Measurements from ENCODE around the gene NR4A2. TPM values are rescaled to one million over a fixed set of nuclear protein-coding genes. Genes with fewer than 3 reads are reported as not detected.

The NR4A2 gene
- total RNA-seq, 4 donors from 2014 or later, result 0.76 to 4.4 (median 1.6) TPM

- TF ChIP-seq CTCF (IDR thresholded peaks at IDR 0.05 in 4 of 5, conservative IDR thresholded peaks at IDR 0.05 in 1 of 5) (no peak), POLR2A (IDR thresholded peaks at IDR 0.05) (no peak)
- in situ Hi-C loops (cut with MboI; ENCODE audit: low sequenced_read_pairs in 4 of 4), result no loop called here
- no peaks in the 10 kb centered on the region for H3K27me3 ChIP-seq
Observed at GRCh38 chr2:156350374-156351142, 18.0 kb upstream of the NR4A2 start.

GRCh38 chr2:156349605-156350004 lies 17.1 kb upstream of the NR4A2 start:
- intact Hi-C loops (cut with DNase I; ENCODE audit: low total_unique reads), result loop anchor here (10.0 kb wide), 1 partner anchor 1525 kb away; the partner anchor contains the start of gene ACVR1

More at GRCh38 chr2:156350374-156351142, 18.0 kb upstream of the NR4A2 start:
- ATAC-seq, result no peak
- H3K27ac ChIP-seq, result no peak overlapping the region
- no peaks in the 10 kb centered on the region for H3K4me1 ChIP-seq
- no peak for DNase-seq
- no peaks in the 10 kb centered on the region for H3K36me3 ChIP-seq
- intact Hi-C loops (cut with DNase I; ENCODE audit: low total_unique reads), result no loop called here
- no peaks in the 10 kb centered on the region for H3K9me3 ChIP-seq
- no peak overlapping the region for H3K4me3 ChIP-seq

GRCh38 chr2:156349161-156349560 lies 16.6 kb upstream of the NR4A2 start:
- no peaks in the 10 kb centered on the region for H3K9me3 ChIP-seq
- in situ Hi-C loops (cut with MboI; ENCODE audit: low sequenced_read_pairs in 4 of 4), result loop anchor here in 3 of 4 donors (10.0 to 25.0 kb wide), 4 partner anchors 46 to 238 kb away; no protein-coding TSS in a partner anchor
- H3K27me3 ChIP-seq, result no peaks in the 10 kb centered on the region
- H3K36me3 ChIP-seq, result no peaks in the 10 kb centered on the region
- TF ChIP-seq CTCF (IDR thresholded peaks at IDR 0.05 in 4 of 5, conservative IDR thresholded peaks at IDR 0.05 in 1 of 5), result no peak
- TF ChIP-seq POLR2A (IDR thresholded peaks at IDR 0.05), result no peak
- intact Hi-C loops (cut with DNase I; ENCODE audit: low total_unique reads), result loop anchor here (10.0 kb wide), 1 partner anchor 1526 kb away; the partner anchor contains the start of gene ACVR1
- DNase-seq, result no peak
- H3K4me3 ChIP-seq, result no peak overlapping the region
- no peaks in the 10 kb centered on the region for H3K4me1 ChIP-seq
- H3K27ac ChIP-seq, result no peak overlapping the region
- ATAC-seq, result no peak

More at GRCh38 chr2:156349605-156350004, 17.1 kb upstream of the NR4A2 start:
- Histone ChIP-seq H3K4me3 (no peak overlapping the region), H3K9me3 (no peaks in the 10 kb centered on the region), H3K27me3 (no peaks in the 10 kb centered on the region), H3K27ac (no peak overlapping the region), H3K36me3 (no peaks in the 10 kb centered on the region), H3K4me1 (no peaks in the 10 kb centered on the region)
- in situ Hi-C loops (cut with MboI; ENCODE audit: low sequenced_read_pairs in 4 of 4), result loop anchor here in 3 of 4 donors (10.0 to 25.0 kb wide), 4 partner anchors 45 to 238 kb away; no protein-coding TSS in a partner anchor
- DNase-seq (no peak), ATAC-seq (no peak)
- TF ChIP-seq CTCF (IDR thresholded peaks at IDR 0.05 in 4 of 5, conservative IDR thresholded peaks at IDR 0.05 in 1 of 5) (no peak), POLR2A (IDR thresholded peaks at IDR 0.05) (no peak)

- peaks cover 6 to 7% of the 10 kb centered on the region in 2 donors for H3K4me1 ChIP-seq
- H3K27me3 ChIP-seq, result no peaks in the 10 kb centered on the region
- intact Hi-C loops (cut with DNase I; ENCODE audit: low total_unique reads), result loop anchor here (10.0 kb wide), 1 partner anchor 1527 kb away; the partner anchor contains the start of gene ACVR1
- DNase-seq (no peak), ATAC-seq (no peak)
- no peak overlapping the region for H3K27ac ChIP-seq
- no peak for TF ChIP-seq POLR2A (IDR thresholded peaks at IDR 0.05)
- no peak for TF ChIP-seq CTCF (IDR thresholded peaks at IDR 0.05 in 4 of 5, conservative IDR thresholded peaks at IDR 0.05 in 1 of 5)
- H3K36me3 ChIP-seq, result no peaks in the 10 kb centered on the region
- H3K4me3 ChIP-seq, result no peak overlapping the region
- no peaks in the 10 kb centered on the region for H3K9me3 ChIP-seq
- in situ Hi-C loops (cut with MboI; ENCODE audit: low sequenced_read_pairs in 4 of 4), result loop anchor here in 3 of 4 donors (10.0 to 25.0 kb wide), 4 partner anchors 47 to 240 kb away; no protein-coding TSS in a partner anchor
Observed at GRCh38 chr2:156347431-156347830, 14.9 kb upstream of the NR4A2 start.

Data from gastrocnemius medialis (tissue), 4 donors.